Erythroblast (primary cell): ENCODE measurements around the gene PKMYT1.

Experiments used
- GATA1 ChIP-seq: IDR thresholded peaks from 2 replicates; pipeline ENCODE4 v1.6.1; 2011; ENCODE audit warnings: low read depth, mild to moderate bottlenecking, control low read depth, low read length, moderate library complexity
- POLR2A ChIP-seq: IDR thresholded peaks from 2 replicates; pipeline ENCODE4 v1.6.1; 2011; ENCODE audit warnings: mild to moderate bottlenecking, low read length

GRCh38 chr16:3010510-3010909, 30.3 kb upstream of the PKMYT1 start:
- no peak for TF ChIP-seq POLR2A
- TF ChIP-seq GATA1 = no peak
